GM18868 (cell line): ENCODE data around the gene CEP44.
"Not testable (repeated sequence)": the region's sequence is repeated elsewhere in the genome, so short reads cannot be mapped to it uniquely, and the experiment has no call there.

Experiments used
- ATAC-seq: cut with Tn5 transposase; IDR thresholded peaks from one replicate; pipeline ENCODE4 v1.9.1; 2021; ENCODE audit warnings: mild to moderate bottlenecking, moderate library complexity; ENCODE audit not compliant: unreplicated experiment

The CEP44 gene

DNA sequence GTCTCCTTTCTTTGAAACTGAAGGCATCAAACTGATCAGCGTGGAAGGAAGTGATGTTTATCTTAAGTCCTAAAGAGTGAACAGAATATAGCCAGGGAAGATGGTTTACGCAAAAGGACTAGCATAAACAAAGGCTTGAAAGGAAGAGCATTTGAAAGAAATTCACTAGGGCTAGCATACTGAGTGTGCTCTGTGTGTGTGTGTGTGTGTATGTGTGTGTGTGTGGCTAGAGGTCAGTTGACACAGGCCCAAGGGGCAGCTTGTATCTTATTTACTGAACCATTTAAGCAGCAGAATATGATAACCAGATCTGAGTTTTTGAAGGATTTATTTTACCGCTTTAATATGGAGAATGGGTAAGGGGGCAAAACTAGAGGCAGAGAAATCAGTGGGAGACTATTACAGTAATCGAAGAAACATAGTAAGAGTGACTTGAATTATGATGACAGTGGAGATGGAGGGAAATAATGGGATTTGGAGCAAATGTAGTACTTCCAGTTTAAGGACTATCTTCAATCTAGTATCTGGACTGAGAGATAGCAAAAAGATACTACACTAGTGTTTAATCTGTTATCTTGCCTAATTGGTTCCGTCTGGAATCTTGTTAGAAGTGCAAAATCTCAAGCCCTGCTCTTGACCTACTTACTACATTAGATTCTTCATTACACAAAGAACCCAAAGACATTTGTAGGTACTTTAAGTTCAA lies 36.9 kb downstream of the CEP44 start:
- ATAC-seq, result no peak

DNA sequence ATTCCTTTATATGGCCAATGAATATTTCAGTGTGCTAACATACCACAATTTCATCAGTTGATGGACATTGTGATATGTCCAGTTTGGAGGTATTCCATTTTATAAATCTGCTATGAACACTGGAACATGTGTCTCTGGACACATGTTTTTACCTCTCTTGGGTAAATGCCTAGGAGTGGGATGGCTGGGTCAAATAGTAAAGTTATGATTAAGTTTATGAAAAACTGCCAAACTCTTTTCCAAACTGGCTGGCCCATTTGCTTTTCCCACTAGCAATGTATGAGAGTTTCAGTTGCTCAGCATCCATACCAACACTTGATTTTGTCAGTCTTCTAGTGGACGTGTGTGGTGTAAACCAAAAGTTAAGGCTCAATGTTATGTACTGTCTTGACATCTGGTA lies 40.5 kb downstream of the CEP44 start:
- ATAC-seq, result no peak

DNA sequence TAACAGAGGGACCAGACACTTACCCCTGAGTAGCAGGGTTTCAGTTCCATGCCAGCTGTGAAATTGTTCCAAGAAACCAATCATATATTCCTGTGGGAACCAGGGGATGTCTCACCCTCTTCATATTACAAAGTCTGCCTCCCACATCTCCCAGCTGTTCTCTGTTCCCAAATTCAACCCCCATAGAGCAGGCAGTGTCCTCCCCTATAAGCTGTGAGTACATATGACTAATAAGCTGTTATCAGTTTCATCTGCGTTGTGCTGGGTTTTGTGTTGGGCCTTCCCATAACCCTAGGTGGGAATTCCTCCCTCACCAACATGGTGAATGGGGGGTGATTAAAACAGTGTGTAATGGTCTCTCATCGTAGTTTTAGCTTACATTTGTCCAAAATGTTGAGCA lies 41.0 kb downstream of the CEP44 start:
- no peak for ATAC-seq

DNA sequence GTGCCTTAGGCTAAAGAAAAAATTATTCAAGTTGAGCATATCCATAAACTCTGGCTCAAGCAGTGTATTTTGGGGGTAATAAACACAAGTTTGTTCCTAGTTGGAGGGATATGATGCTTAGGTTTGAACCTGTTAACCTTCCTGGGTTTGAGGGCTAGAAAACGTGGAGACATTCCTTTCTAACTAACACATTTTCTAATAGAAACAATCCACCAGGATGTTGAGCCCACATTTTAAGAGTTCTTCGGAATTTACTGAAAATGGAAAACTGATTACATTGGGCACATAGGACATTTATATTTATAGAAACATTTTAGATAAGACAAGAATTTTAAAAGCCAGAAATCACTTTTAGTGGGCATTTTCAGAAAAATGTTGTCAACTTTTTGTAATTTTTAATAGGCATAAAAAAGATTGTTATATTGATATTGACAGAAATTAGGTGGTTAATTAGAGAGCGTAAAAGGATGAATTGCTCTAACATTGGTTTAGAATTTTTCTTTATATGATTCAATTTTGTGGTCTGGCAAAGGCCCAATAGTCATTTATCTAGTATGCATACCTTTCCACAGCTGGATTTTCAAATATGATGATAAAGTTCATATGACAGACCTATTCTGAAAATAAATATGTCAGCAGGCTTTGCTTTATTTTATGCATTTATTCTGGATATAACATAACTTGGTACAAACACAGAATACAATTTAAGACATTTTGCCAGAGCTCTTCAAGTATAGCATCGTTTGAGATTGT lies 49.2 kb downstream of the CEP44 start:
- no peak for ATAC-seq

DNA sequence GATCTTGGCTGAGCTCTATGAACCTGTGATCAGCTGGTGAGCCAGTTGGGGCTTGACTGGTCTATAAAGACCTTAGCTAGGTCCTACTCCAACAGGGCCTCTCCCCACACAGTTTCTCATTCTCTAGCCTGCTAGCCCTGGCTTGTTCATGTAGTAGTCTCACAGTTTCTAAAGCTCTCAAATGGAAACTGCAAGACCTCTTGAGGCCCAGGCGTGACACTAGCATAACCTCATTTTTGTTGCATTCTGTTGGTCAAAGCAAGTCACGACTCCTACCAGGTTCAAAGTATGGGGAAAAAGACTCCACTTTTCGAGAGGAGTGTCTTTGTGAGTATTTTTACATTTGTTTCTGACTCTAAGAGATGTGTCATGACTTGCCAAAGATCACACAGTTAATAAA lies 50.9 kb downstream of the CEP44 start:
- ATAC-seq, result peak; percentile 92

DNA sequence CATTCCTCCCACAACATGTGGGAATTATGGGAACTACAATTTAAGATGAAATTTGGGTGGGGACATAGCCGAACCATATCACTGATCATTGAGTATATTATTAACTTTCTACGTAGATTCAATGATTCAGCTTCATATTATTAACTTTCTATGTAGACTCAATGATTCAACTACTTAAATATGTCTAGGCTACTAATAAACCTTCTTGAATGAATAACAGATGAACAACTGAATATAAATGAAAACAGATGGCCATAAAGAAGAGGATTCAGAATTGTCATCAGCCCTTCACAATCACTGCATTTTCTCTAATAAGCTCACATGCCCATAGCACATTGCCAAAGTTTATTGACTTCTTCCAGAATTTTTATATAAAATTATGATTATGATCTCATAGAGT lies 57.0 kb downstream of the CEP44 start:
- ATAC-seq, result no peak

DNA sequence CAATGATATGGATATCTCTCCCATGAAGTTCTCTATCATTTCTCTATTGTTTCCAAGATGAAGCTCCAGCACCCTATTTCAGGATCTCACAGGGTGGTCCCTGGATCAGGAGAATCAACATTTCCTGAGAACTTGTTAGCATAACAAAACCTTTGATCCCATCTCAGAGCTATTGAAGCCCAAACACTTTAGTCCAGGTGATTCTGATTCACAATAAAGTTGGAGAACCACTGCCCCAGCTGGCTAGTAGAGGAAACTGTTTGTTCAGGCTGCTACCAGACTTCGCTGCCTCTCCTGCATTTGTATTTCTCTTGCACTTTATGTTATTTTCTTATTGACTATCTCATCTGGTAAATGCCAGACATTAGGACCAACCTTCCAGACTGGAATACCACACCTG lies 65.4 kb downstream of the CEP44 start:
- no peak for ATAC-seq

DNA sequence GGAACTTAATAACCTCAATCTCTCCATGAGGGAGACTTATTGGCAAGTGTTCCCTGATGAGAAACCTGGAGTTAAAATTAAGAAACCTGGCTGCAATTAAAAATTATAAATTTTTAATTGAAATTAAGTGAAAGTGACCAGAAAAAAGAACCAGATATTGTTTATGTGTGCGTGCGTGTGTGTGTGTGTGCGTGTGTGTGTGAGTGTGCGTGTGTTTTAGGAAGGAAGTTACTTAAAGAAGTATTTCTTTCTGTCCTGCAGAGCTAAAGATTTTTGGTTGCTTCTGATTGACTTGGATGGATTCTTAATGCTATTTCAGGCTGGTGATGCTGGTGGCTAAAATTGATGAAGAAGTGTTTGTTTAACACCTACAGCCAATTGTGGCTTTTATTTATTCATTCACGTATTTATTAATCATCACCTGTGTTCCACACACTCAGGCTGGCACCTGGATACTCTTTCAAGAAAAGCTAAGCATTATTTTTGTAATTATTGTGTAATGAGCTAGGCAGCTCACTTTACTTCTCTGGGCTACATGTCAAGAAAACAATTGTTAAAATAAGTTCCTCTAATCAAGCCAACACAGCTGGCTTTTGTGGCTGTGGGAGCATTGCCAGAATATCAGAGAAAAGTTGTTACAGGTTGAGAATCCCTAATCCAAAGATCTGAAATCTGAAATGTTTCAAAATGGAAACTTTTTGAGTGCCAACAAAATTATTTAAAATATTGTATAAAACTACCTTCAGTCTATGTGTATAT lies 68.5 kb downstream of the CEP44 start:
- ATAC-seq, result no peak

DNA sequence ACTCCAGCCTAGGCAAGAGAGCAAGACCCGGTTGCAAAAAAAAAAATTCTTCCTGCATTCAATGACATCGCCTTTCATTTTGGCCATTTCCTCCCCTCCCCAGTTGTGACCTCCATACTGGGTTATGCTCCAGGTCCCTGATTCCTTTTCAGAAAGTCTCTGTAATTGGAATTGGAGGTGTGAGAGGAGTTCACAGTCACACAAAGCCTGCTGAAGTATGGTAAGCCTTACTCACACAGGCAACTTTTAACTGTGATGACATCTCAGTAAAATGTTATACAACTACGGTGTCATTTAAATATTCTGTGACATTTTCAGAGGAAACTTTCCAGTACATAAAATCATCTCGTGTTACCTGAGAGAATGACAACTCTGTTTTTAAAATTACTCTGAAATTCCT lies 73.6 kb downstream of the CEP44 start:
- no peak for ATAC-seq

DNA sequence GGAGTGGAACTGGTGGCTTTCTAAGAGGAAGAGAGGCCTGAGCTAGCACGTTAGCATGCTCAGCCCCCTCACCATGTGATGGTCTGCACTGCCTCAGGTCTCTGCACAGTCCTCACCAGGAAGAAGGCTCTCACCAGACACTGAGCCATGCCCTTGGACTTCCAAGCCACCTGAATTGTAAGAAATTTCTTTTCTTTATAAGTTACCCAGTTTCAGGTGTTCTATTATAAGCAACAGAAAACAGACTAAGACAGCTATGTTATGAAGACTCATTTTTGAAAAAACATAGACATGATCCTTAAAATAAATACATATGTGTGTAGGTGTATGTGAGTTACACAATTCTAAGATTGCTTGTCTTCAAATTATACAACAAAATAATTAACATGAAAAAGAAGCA lies 74.7 kb downstream of the CEP44 start:
- ATAC-seq, result peak; percentile 50

DNA sequence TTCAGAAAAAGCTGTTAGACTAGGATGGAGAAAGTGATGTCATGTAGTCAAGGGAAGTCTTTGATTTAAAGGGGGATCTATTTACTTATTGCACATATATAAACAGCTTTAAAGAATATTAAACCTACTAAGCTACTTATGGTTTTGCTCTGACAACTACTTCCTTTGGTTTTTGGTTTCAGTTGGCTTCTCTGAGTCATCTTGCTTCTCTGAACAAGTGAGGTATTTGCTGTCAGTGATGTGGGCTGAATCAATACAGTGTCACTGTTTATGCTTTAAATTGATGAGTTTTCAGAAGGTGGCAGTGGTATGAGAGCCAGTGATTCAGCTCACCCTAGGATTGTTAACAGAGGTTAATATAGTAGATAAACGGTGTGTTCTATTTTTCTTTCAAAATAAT lies 75.1 kb downstream of the CEP44 start:
- ATAC-seq, result peak; percentile 98

DNA sequence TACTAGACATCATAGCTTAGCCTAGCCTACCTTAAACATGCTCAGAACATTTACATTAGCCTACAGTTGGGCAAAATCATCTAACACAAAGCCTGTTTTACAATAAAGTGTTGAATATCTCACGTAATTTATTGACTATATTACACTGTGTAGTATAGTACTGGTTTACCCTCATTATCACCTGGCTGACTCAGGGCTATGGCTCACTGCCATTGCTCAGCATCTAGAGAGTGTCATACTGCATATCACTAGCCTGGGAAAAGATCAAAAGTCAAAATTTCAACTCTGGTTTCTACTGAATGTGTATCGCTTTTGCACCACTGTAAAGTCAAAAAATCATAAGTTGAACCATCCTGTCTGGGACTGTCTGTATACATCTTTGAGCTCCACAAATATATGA lies 78.6 kb downstream of the CEP44 start:
- no peak for ATAC-seq

DNA sequence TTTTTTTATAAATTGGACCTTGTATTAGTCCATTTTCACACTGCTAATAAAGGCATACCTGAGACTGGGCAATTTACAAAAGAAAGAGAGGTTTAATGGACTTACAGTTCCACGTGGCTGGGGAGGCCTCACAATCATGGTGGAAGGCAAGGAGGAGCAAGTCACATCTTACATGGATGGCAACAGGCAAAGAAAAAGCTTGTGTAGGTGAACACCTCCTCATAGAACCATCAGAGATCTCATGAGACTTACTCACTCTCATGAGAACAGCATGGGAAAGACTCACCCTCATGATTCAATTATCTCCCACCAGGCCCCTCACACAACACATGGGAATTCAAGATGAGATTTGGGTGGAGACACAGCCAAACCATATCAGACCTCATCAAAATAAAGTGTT lies 80.1 kb downstream of the CEP44 start:
- not testable (repeated sequence) for ATAC-seq

DNA sequence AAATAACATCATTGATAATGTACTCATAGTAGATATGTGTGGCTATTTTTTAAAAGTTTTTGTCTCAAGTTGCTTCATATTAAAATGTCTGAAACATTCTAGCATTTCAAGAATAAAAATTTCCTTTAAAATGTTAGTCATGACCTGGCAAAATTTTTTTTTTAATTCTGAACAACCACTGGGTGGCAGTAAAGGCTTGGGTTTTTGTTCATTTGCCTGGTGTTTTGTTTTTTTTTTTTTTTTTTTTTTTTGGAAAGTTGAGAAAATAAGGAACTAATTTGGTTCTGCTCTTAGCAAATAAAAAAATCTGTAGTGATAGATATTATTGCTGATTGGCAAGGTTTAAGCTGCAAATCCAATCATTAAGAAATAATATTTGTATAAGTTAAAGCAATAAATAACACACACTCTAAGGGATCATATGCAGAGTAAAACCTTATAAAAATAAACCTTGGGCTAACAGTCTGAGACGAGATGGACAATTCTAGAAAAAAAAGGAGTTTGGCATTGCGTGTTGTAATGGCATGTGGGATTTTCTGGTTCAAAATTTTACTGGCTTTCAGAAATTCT lies 81.4 kb downstream of the CEP44 start:
- ATAC-seq, result no peak

DNA sequence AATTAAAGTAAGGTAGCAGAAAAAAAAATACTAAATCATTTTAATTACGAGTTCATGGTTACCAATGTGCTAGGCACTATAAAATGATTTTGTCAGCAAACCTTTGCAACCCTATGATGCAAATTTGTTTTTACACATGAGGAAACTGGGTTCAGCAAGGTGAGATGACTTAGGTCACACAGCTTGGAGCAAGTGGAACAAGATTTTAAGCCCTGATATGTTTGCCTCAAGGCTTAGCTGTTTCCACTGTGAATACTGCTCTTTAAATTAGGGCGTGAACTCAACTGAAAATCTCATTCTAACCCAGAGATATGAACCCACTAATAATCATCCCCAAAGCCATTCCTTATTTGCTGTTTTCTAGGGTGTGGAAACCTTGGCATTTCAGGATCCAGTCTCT lies 86.3 kb downstream of the CEP44 start:
- no peak for ATAC-seq

DNA sequence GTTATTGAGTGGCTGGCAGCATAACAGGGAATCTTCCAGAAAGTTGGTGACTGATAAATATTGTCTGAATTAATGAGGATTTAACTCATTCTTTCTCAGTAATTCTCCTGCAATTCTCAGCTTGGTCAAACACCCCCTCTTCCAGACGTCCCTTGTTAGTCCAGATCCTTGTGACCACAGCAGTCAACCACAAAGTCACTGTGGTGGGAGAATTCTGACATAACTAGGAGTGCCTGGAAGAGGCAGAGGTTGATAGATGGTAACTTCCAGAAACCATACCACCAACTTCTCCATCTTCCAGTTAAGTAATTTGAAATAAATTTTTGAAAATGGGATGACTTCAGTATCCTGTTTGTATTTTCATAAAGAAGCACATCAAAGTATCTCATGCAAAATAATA lies 90.1 kb downstream of the CEP44 start:
- no peak for ATAC-seq

DNA sequence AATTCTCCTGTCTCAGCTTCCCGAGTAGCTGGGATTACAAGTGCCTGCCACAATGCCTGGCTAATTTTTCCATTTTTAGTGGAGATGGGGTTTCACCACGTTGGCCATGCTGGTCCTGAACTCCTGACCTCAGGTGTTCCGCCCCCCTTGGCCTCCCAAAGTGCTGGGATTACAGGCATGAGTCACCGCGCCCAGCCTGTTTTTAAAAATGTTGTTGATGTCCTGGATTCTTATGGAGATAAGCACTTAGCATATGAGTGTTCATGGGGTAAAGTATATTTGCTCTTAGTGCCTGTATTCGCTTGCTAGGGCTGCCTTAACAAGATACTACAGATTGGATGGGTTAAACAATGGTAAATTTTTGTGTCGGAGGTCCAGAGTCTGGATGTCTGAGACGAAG lies 91.7 kb downstream of the CEP44 start:
- no peak for ATAC-seq

DNA sequence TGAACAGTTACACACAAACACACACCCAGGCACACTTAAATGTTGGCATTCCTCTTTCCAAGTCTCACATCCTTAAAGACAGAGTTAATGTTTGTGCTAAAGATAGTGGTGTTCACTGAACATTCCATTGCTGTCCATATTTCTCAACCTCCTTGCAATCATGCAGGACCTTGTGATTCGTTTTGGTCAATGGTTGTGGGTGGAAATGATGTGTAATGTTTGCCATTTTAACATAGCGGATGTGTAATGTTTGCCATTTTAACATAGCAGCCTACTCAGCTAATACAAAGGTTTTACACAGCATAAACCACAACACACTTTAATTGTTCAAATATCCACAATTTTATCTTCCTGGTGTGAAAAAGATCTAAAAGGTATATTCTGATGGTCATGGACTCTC lies 93.9 kb downstream of the CEP44 start:
- ATAC-seq, result no peak

DNA sequence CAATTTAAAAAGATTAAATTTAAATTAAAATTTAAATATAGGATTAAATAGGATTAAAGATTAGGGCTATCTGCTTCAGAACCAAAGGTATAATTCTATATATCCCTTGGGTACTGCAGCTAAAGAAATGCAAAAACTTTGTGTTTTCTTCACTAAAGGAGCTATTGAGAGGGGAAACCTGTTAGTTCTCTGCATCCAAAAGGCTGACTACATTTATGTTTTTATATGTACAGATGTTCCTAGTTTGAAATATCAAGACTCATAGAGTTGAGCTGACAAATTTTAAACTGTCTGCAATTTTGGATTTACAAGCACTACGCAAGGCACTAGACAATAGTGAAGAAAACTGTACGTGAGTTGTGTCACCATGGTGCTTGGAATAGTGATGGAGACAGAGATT lies 95.2 kb downstream of the CEP44 start:
- ATAC-seq, result no peak

DNA sequence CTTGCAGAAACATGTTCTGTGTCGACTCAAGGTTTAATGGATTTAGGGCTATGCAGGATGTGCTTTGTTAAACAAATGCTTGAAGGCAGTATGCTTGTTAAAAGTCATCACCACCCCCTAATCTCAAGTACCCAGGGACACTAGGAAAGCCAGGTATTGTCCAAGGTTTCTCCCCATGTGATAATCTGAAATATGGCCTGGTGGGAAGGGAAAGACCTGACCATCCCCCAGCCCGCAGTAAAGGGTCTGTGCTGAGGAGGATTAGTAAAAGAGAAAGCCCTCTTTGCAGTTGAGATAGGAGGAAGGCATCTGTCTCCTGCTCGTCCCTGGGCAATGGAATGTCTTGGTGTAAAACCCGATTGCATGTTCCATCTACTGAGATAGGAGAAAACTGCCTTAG lies 96.5 kb downstream of the CEP44 start:
- ATAC-seq, result not testable (repeated sequence)

DNA sequence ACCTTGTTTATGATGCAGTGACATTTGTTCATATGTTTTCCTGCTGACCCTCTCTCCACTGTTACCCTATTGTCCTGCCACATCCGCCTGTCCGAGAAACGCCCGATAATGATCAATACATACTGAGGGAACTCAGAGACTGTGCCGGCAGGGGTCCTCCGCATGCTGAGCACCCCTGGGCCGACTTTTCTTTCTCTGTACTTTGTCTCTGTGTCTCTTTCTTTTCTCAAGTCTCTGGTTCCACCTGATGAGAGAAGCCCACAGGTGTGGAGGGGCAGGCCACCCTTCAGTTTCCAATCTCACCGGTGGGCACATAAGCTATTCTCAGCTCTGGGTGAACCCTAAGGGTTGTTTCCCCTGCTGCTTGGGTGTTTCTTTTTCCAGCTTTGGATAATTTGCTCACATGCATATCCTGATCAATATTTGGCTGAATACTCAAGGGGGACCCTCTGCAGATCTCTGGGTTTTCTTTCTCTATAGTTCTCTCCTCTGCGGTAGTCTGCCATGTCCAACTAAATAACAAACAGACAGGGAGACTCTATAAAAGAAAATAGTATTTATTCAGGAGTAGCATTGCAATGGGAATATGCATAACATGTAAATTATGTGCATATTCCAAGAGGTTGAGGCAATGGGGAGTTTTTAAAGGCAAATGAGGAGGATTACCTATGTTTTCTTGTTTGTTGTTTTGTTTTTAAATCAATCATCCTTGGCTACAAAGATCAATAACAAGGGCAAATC lies 97.2 kb downstream of the CEP44 start:
- ATAC-seq, result no peak
